Measurements from ENCODE around the gene PLEKHA5.
A peak's percentile ranks its signal among the peaks of the same experiment; 100 is the strongest.
"Not testable (repeated sequence)": the region's sequence is repeated elsewhere in the genome, so short reads cannot be mapped to it uniquely, and the experiment has no call there.

Gene PLEKHA5

DNA sequence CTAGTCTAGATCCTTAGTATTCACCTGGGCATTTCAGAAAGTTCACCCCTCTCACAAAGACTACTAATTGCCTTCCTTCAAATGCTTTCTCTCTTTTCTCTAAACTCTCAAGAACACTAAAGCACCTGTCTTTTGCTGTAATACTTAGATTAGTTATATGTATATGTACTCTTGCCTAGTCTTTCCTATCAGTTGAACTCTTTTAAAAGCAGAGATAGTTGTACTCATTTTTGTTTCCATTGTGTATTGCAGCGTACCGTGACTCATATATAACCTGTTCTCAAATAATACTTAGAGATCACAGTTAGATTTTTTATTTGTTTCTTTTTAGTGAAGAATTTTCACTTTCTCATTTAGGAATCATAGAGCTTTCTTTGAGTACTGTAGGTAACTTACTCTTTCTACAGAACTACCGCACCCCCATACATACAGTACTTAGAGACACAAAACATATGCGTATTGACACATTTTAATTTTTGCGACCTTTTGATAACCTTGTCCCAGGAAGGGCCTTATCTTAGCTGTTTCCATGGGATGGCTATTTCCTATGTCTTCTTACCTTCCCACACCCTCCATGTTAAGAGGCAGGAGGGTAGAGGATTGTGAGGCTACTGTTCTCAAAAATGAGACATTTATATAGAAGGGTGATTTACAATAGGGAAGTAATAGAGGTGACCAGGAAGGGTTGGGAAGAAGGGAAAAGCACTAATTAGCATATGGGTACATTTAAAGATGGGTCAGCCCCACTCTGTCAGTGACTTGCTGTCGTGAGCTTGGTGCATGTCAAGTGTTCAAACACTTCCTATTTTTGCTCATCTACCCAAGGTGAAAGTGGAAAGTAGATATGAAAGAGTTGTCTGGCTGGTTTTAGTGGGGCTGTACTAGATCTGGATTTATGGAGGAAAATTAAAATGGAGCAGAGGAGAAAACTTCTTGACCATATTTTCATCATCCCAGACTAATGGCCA lies 74.3 kb downstream of the PLEKHA5 start:
- no peak for DNase-seq

DNA sequence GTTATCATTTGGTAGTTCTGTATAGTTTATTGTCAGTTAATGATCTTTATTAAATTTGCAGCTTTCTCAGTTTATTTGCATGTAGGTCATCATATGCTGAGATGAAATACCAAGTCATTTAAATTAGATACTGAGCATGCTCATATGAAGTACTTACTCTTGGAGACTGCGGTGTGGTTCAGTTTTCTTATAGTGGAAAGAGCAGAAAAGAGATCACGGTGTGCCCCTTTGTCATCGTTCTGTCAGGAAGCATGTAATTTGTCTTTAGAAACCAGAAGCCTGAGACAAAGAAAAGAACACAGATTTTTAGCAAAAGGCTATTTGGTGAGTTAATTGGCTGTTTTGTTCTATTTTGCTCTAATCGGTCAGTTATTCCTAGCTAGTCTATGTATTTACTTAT lies 75.6 kb downstream of the PLEKHA5 start:
- DNase-seq = no peak

DNA sequence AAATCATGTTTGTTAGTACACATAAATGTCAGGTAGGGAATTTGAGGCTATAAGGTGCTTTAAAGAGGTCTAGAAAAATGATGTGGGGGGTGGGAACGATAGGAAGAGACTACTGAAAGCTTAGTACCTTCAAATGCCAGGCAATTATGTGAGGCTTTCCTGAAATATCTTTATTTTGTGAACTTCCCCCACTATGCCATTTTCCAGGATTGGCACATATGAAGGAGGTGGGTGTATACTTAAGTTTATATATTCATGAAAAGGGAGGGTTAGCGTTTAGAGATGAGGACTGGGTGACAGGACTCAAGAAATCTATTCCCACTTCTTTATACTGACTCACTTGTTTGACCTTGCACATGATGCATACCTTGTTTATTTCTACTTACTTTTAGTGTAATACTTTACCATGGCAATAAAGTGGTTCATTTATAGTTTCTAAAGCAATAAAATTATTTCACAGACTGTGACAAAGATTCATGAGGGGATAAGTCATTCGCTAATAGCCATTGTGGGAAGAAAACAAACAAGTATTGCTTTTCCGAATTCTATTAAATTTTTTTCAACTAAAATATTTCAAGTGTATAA lies 77.1 kb downstream of the PLEKHA5 start:
- no peak for DNase-seq

DNA sequence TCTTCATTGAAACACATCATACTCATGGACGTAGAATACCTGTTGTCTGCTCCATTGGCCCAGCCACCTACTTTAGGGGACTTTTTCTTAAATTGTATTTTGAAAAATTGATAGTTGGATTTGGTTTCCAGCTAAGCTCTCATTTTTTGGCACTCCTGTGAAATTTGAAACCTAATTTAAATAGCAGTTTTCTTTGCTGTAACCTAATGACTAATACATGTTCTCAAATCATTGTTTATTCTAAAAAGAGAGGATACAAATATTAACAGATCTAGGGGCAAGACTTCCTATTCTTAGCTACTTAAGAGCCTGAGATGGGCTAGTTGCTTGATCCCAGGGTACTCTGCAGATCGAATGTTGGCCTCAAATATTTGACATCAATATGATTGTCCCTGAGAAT lies 78.9 kb downstream of the PLEKHA5 start:
- DNase-seq = no peak

DNA sequence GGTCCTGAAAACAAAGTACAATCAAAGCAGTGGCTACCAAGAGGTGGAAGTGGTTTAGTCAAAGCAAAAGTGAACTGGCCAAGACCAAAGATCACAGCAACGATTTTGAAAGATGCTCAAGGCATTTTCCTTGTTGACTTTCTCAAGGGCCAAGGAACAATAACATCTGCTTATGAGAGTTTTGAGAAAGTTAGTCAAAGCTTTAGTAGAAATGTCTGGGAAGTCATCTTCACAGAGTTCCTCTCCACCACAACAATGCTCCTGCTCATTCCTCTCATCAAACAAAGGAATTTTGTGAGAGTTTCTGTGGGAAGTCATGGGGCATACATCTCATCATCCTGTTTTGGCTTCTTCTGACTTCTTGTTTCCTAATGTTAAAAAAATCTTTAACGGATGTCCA lies 80.1 kb downstream of the PLEKHA5 start:
- no peak for DNase-seq

DNA sequence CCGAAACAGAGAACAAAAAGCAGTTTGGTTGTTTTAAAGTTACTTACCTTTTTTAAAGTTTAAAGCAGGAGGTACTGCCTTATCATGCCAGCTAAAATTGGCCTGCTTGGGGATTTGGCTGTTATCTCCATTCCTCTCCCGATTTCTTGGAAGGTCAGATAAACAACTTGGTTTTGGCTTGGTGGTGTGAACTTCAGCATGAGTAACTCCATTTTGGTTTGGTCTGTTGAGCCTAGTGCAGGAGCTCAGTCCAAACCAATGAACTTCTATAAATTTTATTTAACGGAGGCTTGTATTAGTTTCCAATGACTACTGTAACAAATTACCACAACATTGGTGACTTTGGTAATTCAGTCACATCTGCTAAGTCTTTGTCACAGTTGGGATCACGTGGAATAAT lies 82.3 kb downstream of the PLEKHA5 start:
- no peak for DNase-seq

DNA sequence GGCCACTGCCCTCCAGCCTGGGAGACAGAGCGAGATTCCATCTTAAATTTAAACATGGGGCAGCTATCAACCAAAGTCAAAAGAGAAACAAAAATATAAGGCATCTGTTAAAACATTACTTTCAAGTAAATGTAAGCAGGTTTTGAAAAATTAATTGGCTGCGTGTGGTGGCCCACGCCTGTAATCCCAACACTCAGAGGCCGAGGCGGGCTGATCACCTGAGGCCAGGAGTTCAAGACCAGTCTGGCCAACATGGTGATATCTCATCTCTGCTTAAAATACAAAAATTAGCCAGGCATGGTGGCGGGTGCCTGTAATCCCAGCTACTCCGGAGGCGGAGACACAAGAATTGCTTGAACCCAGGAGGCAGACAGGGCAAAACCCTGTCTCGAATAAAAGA lies 82.7 kb downstream of the PLEKHA5 start:
- no peak for DNase-seq

DNA sequence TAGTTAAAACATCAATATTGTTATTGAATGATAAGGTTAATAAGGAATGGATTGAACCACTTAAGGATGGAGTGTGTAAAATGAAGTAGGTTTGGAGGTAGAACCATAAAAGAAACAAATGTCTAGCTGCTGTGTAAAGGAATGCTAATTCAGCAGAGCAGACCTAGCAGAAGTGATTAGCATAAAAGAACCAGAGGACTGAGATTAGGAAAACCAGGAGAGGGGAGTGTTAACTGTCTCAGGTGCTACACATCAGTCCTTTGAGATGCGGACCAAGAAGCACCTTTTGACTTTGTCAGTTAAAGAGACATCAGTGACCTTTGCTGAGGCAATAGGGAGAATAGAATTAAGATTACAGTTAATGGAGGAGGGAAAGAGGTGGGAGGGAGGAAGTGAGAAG lies 84.5 kb downstream of the PLEKHA5 start:
- DNase-seq = no peak

DNA sequence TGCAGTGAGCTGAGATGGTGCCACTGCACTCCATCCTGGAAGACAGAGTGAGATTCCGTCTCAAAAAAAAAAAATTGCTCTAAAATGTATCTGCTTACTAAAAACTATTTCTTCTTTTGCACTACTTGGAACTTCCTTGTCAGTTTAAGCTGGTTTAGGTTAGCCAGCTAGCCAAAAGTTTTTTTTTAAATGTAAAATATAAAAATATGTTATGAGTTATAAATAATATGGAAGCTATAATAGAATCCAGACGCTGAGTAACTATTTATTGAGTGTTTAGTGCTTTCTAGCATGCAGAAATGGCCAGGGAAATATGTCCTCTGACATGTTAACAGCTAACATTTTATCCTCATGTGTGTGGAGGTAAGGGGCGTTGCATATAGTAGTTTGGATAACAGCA lies 85.6 kb downstream of the PLEKHA5 start:
- DNase-seq = no peak

DNA sequence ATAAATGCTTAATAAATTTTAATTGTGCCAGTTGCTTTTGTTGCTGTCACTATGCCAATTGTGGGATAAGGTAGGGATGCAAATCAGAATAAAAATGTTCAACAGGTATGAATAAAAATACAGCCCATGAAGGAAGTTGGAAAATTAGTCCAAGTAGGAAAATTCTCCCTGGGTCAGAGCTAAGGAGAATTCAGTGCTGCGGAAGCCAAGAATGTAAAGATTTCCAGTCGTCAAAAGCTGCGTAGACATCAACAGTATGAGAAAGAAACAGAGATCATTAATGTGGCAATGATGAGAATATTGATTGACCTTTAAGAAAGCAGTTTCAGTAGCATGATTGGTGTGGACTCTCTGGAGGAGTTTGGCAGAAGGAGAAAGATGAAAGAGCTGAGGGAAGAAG lies 87.9 kb downstream of the PLEKHA5 start:
- no peak for DNase-seq

DNA sequence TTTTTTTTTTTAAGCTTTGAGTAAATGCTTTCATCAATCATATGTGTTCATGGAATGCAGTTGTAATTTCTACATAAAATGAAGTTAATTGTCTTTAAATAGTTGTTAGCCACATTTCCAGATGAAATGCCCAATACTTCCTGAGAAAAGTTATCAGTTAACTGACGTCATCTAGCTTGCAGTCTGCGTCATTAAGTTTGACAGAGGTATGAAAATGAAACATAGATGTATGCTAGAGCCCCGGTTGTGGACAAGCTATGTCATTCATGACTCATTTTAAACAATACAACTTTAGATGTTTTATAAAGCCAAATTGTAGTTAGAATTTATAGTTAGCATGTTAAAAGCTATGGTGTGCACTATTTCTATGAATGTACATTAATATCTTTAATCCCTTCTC lies 90.7 kb downstream of the PLEKHA5 start:
- DNase-seq = no peak

DNA sequence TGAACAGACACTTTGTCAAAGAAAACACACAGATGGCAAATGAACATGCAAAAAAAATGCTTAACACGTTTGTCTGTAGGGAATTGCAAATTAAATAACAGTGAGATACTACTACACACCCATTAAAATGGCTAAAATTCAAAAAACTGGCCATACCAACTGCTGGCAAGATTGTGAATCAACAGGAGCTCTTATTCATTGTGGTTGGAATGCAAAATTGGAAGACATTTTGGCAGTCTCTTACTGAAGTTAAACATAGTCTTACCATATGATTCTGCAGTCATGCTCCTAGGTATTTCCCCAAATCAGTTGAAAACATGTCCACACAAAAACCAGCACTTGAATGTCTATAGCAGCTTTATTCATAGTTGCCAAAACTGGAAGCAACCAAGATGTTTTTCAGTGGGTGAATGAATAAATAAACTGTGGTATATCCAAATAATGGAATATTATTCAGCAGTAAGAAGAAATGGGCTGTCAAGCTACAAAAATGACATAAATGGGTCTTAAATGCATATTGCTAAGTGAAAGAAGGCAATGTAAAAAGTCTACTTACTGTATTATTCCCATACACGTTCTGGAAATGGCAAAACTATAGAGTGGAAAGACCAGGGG lies 91.4 kb downstream of the PLEKHA5 start:
- no peak for DNase-seq

DNA sequence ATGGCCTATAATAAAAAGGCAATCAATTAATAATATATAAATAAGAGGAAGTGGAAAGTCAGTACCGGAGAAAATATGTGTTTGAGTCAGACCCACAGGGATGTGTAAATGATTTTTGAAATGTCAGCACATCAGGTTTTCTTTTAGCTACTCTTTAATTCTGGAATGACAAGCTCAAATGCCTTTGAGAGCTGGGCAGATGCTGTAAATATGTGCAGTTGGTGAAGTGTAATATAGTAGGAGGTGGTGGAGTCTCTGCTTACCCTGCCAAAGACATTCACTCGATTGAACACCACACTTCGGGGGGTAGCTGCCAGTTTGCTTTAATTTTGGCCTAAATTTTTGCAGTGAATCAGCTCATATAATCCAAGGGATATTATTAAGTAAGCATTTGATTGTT lies 93.0 kb downstream of the PLEKHA5 start:
- DNase-seq = no peak

DNA sequence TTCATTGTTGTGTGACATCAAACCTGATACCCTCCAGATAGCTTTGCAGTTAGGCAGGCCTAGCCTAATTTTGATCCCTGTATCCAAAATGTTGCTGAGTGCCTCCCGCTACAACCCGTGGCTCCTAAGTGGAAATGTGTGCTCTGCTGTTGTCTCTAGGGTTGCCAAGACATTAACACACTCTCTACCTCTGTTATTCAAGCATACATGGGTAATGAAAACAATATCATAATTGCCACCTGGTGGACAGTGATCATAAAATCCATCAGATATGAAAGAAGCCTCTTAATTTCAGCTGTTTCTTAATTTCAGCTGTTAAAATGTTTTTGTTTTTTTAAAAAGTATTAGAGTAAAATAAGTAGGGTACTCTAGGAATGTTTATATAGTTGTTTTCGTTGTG lies 93.5 kb downstream of the PLEKHA5 start:
- peak; percentile 72 for DNase-seq

DNA sequence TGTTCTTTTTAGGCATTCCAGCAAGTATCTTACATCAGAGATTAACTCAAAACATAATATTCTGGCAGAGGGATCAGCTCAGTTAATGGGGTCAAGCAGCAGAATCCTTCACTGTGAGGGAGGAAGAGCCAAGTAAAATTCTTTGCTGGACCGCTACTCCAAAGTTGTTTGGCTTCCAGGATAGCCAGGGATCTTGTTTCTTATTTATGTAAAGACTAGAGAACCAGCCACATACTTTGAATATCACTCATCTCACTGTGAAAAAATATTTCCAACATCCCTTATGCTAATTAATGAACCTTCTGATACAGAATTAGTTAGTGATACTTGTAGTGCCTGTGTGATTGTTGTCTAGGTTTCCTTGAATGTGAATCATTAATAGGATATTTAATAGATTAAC lies 94.2 kb downstream of the PLEKHA5 start:
- no peak for DNase-seq

DNA sequence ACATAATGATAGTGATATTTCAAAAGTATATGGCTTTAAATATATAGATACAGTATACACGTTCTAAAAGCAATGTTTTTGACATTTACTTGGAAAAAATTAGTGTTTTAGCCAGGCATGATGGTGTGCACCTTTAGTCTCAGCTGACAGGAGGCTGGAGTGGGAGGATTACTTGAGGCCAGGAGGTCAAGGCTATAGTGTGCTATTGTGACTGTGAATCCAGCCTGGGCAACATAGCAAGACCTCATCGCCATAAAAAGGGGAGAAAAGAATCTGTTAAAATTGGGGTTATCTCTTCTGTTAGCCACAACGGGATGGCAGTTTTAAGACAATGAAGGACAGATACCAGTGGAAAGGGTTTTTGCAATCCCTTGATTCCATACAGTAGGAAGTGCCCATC lies 95.2 kb downstream of the PLEKHA5 start:
- no peak for DNase-seq

DNA sequence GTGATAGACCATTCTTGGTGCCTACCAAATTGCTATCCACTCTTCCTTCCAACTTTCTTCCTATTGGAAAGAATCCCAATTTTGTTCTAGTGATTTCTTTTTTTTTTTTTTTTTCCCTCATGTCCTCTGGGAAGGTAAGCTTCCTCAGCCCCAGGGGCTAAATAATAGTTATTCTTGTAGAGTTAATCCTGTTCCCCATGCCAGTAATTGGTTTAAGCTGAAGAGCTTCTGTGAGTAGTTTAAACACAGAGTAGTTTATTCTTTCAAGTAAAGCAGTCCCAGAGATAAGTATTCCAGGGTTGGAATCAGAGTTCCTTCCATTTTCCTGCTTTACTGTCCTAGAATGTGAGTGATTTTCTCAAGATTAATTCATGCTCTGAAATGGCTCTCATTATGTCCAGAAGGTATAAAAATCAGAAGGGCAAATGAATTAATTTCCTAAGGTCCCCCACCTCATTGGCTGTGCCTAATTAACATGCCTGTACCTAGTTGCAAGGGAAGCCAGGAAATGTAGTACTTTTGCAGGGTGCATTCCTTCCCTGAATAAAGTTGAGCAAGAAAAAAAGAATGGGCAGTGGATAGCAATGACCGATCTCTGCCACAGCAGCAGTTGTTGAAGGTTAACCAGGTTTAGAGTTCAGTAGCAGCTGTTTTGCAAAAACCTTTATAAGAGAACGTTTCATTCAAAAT lies 97.8 kb downstream of the PLEKHA5 start:
- no peak for DNase-seq

DNA sequence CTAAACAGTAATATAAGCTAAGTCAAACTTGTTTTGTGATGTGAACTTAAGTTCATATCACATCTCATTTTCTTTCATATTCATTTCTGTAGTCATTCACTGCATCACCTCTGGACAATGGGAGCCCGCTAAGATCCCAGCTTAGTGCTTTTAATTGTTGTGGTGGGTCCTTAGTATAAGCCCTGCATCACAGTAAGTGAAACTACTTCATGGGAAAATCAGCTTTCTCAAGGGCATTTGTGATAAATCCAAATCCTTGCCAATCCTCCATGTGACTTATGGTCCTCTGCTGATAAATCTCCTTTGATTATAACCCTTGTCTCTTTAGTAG lies 98.3 kb downstream of the PLEKHA5 start:
- DNase-seq = no peak

DNA sequence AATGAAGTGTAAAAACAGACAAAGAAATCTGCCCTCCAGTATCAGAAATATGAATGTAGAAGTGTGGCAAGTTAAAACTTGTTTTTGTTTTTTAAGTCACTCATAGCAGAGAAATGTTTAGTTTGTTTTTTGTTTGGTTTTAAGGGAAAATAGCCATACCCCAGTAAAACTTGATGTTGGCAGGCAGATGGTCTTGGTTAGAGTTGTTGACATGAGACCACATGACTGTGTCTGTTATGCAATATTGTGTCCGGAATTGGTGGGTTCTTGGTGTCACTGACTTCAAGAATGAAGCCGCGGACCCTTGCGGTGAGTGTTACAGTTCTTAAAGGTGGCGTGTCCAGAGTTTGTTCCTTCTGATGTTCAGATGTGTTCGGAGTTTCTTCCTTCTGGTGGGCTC lies 99.5 kb downstream of the PLEKHA5 start:
- DNase-seq = not testable (repeated sequence)

DNA sequence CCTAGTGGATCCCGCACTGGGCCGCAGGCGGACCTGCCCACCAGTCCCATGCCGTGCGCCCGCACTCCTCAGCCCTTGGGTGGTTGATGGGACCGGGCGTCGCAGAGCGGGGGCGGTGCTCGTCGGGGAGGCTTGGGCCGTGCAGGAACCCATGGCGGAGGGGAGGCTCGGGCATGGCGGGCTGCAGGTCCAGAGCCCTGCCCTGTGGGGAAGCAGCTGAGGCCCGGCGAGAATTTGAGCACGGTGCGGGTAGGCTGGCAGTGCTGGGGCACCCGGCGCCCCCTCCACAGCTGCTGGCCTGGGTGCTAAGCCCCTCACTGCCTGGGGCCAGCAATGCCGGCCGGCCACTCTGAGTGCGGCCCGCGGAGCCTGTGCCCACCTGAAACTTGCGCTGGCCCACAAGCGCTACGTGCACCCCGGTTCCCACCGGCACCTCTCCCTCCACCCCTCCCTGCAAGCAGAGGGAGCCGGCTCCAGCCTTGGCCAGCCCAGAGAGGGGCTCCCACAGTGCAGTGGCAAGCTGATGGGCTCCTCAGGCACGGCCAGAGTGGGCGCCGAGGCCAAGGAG lies 100.8 kb downstream of the PLEKHA5 start:
- DNase-seq = no peak

DNA sequence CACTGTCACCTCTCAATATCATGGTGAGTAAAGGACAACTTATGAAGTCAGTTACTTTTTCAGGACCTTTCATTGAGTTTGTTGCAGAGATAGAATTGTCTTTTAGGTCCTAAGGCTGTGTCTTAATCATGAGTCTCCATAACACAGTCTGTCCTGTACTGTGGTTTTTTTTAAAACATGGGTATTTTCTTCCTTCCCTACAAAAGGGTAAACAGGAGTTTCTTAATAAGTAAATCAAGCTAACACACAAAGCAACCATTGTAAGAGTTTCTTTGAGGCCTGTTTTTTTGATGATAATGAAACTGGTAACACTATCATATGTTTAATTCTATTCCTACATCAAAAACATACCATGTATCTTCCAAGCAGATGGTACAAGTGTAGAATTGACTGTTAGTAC lies 101.4 kb downstream of the PLEKHA5 start:
- no peak for DNase-seq

DNA sequence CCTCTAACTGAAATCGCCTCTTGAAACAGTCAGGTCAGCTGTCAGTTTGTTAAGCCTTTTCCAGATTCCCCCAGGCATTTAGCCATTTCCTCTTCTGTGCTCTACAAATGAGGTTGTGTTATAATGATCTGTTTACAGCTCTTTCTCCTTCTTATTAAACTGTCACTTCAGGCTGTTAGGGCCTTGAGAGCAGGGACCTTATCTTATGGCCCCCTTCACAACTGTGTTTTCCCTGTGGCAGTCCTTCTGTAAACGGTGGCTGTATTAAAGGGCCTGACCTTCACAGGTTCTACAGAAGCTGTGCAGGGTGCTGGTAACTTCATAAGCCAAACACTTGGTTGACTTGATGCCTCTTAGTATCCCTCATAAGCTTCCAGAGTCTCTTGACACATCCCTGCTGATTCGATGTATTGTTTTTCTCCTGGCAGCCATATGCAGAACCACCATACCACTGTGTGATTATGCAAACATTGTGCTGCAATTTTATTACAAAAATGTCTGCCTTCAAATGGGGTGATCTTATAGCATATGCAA lies 104.7 kb downstream of the PLEKHA5 start:
- DNase-seq = no peak
